K562 (cell line): ENCODE data around the gene ZNF547. TPM values are rescaled to one million over a fixed set of nuclear protein-coding genes. Genes with fewer than 3 reads are reported as not detected.
A peak's percentile ranks its signal among the peaks of the same experiment; 100 is the strongest.

ENCODE experiments used
- ATF1 ChIP-seq, 2 experiments: fragments of 450-650 bp in 1 of 2; IDR thresholded peaks; 2 replicates each; pipeline ENCODE4 v1.6.1; 2016; ENCODE audit warnings: missing compliant biosample characterization in 1 of 2, missing genetic modification characterization in 1 of 2
- CREB1 ChIP-seq, 2 experiments: sonication (generic) in 1 of 2; formaldehyde crosslinking in 1 of 2; IDR thresholded peaks; 2 replicates each; pipeline versions ENCODE4 v1.6.1 to v1.8.0; 2012 to 2022; ENCODE audit warnings: inconsistent platforms in 1 of 2, mild to moderate bottlenecking in 1 of 2, missing genetic modification reagents in 1 of 2, moderate library complexity in 1 of 2
- EGR1 ChIP-seq: fragments of 450-650 bp; conservative IDR thresholded peaks from 2 replicates; pipeline ENCODE4 v1.6.1; 2017; ENCODE audit warnings: mild to moderate bottlenecking
- ELK1 ChIP-seq: sonication (generic); formaldehyde crosslinking; IDR thresholded peaks from 2 replicates; pipeline ENCODE4 v1.8.1; 2022; ENCODE audit warnings: missing genetic modification reagents
- FOS ChIP-seq: IDR thresholded peaks from 3 replicates; pipeline ENCODE4 v1.6.1; 2011; ENCODE audit not compliant: insufficient read length; ENCODE audit errors: extremely low read depth
- ILK ChIP-seq: fragments of 450-650 bp; IDR thresholded peaks from 2 replicates; pipeline ENCODE4 v1.6.1; 2016; ENCODE audit warnings: missing genetic modification characterization, low read depth, mild to moderate bottlenecking, missing compliant biosample characterization, moderate library complexity, borderline replicate concordance
- KDM5B ChIP-seq: fragments of 200-600 bp; sonication (generic); IDR thresholded peaks from 2 replicates; pipeline ENCODE4 v1.6.1; 2012; ENCODE audit warnings: low read depth, mild to moderate bottlenecking, moderate library complexity, low read length, control low read depth, inconsistent platforms; ENCODE audit not compliant: insufficient replicate concordance
- MAZ ChIP-seq, 2 experiments: fragments of 450-650 bp in 1 of 2; sonication (generic) in 1 of 2; formaldehyde crosslinking; IDR thresholded peaks in 1 of 2; conservative IDR thresholded peaks in 1 of 2; 2 replicates each; pipeline versions ENCODE4 v1.4.0 to v1.5.0; 2020; ENCODE audit warnings: mild to moderate bottlenecking in 1 of 2, missing genetic modification reagents in 1 of 2
- MTA1 ChIP-seq: fragments of 450-650 bp; IDR thresholded peaks from 2 replicates; pipeline ENCODE4 v1.6.1; 2017; ENCODE audit warnings: borderline replicate concordance
- MYNN ChIP-seq, 2 experiments: sonication (generic); formaldehyde crosslinking in 1 of 2; IDR thresholded peaks; 2 replicates each; pipeline versions ENCODE4 v1.5.0 to v1.6.1; 2016 to 2020; ENCODE audit warnings: antibody characterized with exemption in 1 of 2, missing genetic modification reagents in 1 of 2
- NFE2L1 ChIP-seq: fragments of 450-650 bp; IDR thresholded peaks from 2 replicates; pipeline ENCODE4 v1.6.1; 2016; ENCODE audit warnings: missing genetic modification characterization, low read depth, mild to moderate bottlenecking, missing compliant biosample characterization, moderate library complexity, borderline replicate concordance
- NFIC ChIP-seq: fragments of 450-650 bp; IDR thresholded peaks from 2 replicates; pipeline ENCODE4 v1.6.1; 2017; ENCODE audit warnings: mild to moderate bottlenecking, inconsistent platforms
- NFYB ChIP-seq: IDR thresholded peaks from 2 replicates; pipeline ENCODE4 v1.6.1; 2011; ENCODE audit warnings: mild to moderate bottlenecking, moderate library complexity; ENCODE audit not compliant: insufficient read length; ENCODE audit errors: extremely low read depth
- RBFOX2 ChIP-seq: fragments of 200-400 bp; formaldehyde crosslinking; IDR thresholded peaks from 2 replicates; pipeline ENCODE4 v1.6.1; 2017; ENCODE audit warnings: low read depth, mild to moderate bottlenecking, low read length, moderate library complexity
- SIN3A ChIP-seq, 2 experiments: fragments of 150-350 bp in 1 of 2; IDR thresholded peaks; 2 replicates each; pipeline ENCODE4 v1.6.1; 2011 to 2016; ENCODE audit warnings: borderline replicate concordance in 2 of 2, low read depth in 2 of 2, low read length in 2 of 2, mild to moderate bottlenecking in 2 of 2, moderate library complexity in 2 of 2; ENCODE audit not compliant: control insufficient read depth in 1 of 2
- U2AF2 ChIP-seq: fragments of 200-400 bp; formaldehyde crosslinking; optimal IDR thresholded peaks from 2 replicates; pipeline ENCODE3; 2017; ENCODE audit warnings: low read depth, mild to moderate bottlenecking, low read length
- ZBTB34 ChIP-seq: fragments of 250-450 bp; sonication (Bioruptor Pico); IDR thresholded peaks from 2 replicates; pipeline ENCODE4 v1.8.0; 2021; ENCODE audit warnings: mild to moderate bottlenecking, moderate library complexity
- ZFP1 ChIP-seq: fragments of 450-650 bp; formaldehyde crosslinking; IDR thresholded peaks from 2 replicates; pipeline ENCODE4 v1.4.0; 2020; ENCODE audit warnings: mild to moderate bottlenecking, mixed read lengths
- ZHX1 ChIP-seq: fragments of 150-350 bp; conservative IDR thresholded peaks from 2 replicates; pipeline ENCODE4 v1.6.1; 2014; ENCODE audit warnings: low read length
- ZNF174 ChIP-seq: fragments of 250-450 bp; sonication (Bioruptor Pico); IDR thresholded peaks from 2 replicates; pipeline ENCODE4 v1.4.0; 2020; ENCODE audit warnings: mild to moderate bottlenecking
- ZNF347 ChIP-seq: fragments of 450-650 bp; formaldehyde crosslinking; IDR thresholded peaks from 2 replicates; pipeline ENCODE4 v1.4.0; 2020; ENCODE audit warnings: low read depth, mild to moderate bottlenecking, moderate library complexity
- polyA plus RNA-seq, 8 experiments: library from polyadenylated mRNA; depleted of rRNA in 4 of 8; stranded (reverse) in 5 of 8; unstranded in 3 of 8; fragments of >200 nt; fragmentation: Nextera tagmentation in 2 of 8; fragmentation: Illumina TruSeq in 1 of 8; extraction: Ambion mirVana in 2 of 8; extraction: Trizol in 1 of 8; gene quantifications; 2 replicates each; pipeline versions ENCODE4 v1.2.1 to v1.2.3, GENCODE V29; 2011 to 2014; ENCODE audit warnings: inconsistent platforms in 1 of 8, missing spikeins in 1 of 8
- total RNA-seq, 7 experiments: library from RNA; depleted of rRNA in 6 of 7; stranded (reverse); fragments of >200 nt in 6 of 7; fragmentation: Illumina TruSeq in 2 of 7; extraction: Trizol in 2 of 7; gene quantifications; 2 replicates each; pipeline versions ENCODE4 v1.2.1 to v1.2.3, GENCODE V29; 2011 to 2021; ENCODE audit warnings: low replicate concordance in 1 of 7

The ZNF547 gene
- total and polyA plus RNA-seq, 9 of the 15 experiments (the other 6 are each of a cell fraction or from before 2014, with no cell fraction given): 0.03 to 0.96 (median 0.30) TPM

- TF ChIP-seq MAZ (CRISPR knock-in tag; conservative IDR thresholded peaks at IDR 0.05 in 1 of 2, IDR thresholded peaks at IDR 0.05 in 1 of 2) (peak; percentile 23 to 62; a peak in 1 of 4 replicates), CREB1 (IDR thresholded peaks at IDR 0.05) (peak; percentile 96), CREB1 (CRISPR knock-in tag; IDR thresholded peaks at IDR 0.05) (peak; percentile 95), ATF1 (CRISPR knock-in tag; IDR thresholded peaks at IDR 0.05) (peak; percentile 73), ATF1 (tag; IDR thresholded peaks at IDR 0.05) (peak; percentile 98), ZBTB34 (CRISPR knock-in tag) (no peak), ELK1 (CRISPR knock-in tag) (no peak), MYNN (IDR thresholded peaks at IDR 0.05) (no peak), MYNN (CRISPR knock-in tag; IDR thresholded peaks at IDR 0.05) (no peak), RBFOX2 (peak; percentile 70), ZFP1 (CRISPR knock-in tag) (no peak), ZHX1 (no peak), NFIC (peak; percentile 21; the same call in 1 of the 2 replicates), KDM5B (no peak), SIN3A (IDR thresholded peaks at IDR 0.05; ENCODE audit: borderline replicate concordance in 2 of 2, control insufficient read depth in 1 of 2, low read depth in 2 of 2, low read length in 2 of 2) (peak in 1 of 2 experiments; percentile 24; a peak in 2 of 4 replicates), EGR1 (no peak), ZNF174 (CRISPR knock-in tag) (no peak), NFE2L1 (tag) (no peak), ILK (no peak), U2AF2 (no peak), ZNF347 (no peak), FOS (no peak), NFYB (peak; percentile 58), MTA1 (peak; percentile 98)
Observed at GRCh38 chr19:57350877-57351805, 12.2 kb upstream of the ZNF547 start, which contains the start of gene ZNF304 (continued).
